H1 (cell line): Measurements from ENCODE around the gene HOXC11. TPM values are rescaled to one million over a fixed set of nuclear protein-coding genes. Genes with fewer than 3 reads are reported as not detected.
A peak's percentile ranks its signal among the peaks of the same experiment; 100 is the strongest.

Source experiments
- CTCF ChIA-PET: fragments of 300-600 bp; sonication (Branson Sonifier 250); formaldehyde crosslinking; loops from one replicate; lab custom pipeline; 2021; ENCODE audit not compliant: partially characterized antibody; lab: Charles Lee
- POLR2A ChIA-PET: fragments of 300-600 bp; sonication (Branson Sonifier 250); formaldehyde crosslinking; loops from one replicate; lab custom pipeline; 2021; ENCODE audit warnings: inconsistent platforms; ENCODE audit not compliant: partially characterized antibody; lab: Charles Lee
- DNase-seq, 2 experiments: peaks; one replicate each; pipeline versions ENCODE4 v3.0.0 to v3.0.0-alpha.2; 2010 to 2022; ENCODE audit warnings: low spot score in 2 of 2, low read depth in 1 of 2, mixed read lengths in 1 of 2
- FAIRE-seq: peaks from 2 replicates; lab custom pipeline; 2011; peaks lifted over from hg19 to GRCh38; lab: Jason Lieb, UNC
- H2AFZ ChIP-seq: 2 replicates; pipeline ENCODE4 v1.8.1; 2012; ENCODE audit warnings: low read length, inconsistent platforms
- H2AK5ac ChIP-seq: 2 replicates; pipeline ENCODE4 v1.6.1; 2013; ENCODE audit warnings: low read depth, low read length
- H2BK120ac ChIP-seq: replicated peaks from 2 replicates; pipeline ENCODE3; 2013; ENCODE audit warnings: low read depth, low read length, inconsistent platforms
- H2BK12ac ChIP-seq: 2 replicates; pipeline ENCODE4 v1.6.1; 2013; ENCODE audit warnings: low read depth, low read length
- H2BK15ac ChIP-seq: 2 replicates; pipeline ENCODE4 v1.6.1; 2013; ENCODE audit warnings: low read length
- H2BK20ac ChIP-seq: 2 replicates; pipeline ENCODE4 v1.6.1; 2013; ENCODE audit warnings: low read length
- H2BK5ac ChIP-seq: 2 replicates; pipeline ENCODE4 v1.6.1; 2013; ENCODE audit warnings: low read depth, low read length
- H3K14ac ChIP-seq: 2 replicates; pipeline ENCODE4 v1.6.1; 2013; ENCODE audit warnings: inconsistent platforms; ENCODE audit not compliant: insufficient read length
- H3K18ac ChIP-seq: 2 replicates; pipeline ENCODE4 v1.6.1; 2013; ENCODE audit warnings: low read length; ENCODE audit errors: extremely low read depth
- H3K23ac ChIP-seq: 2 replicates; pipeline ENCODE4 v1.6.1; 2013; ENCODE audit warnings: inconsistent platforms; ENCODE audit not compliant: insufficient read length
- H3K23me2 ChIP-seq: 2 replicates; pipeline ENCODE4 v1.6.1; 2013; ENCODE audit warnings: low read depth, low read length
- H3K27ac ChIP-seq: 2 replicates; pipeline ENCODE4 v1.6.1; 2011; ENCODE audit warnings: low read depth, low read length, inconsistent platforms
- H3K27me3 ChIP-seq, 4 experiments: replicated peaks in 1 of 4; 1 replicate in 1 of 4; 2 replicates in 3 of 4; pipeline versions ENCODE4 v1.6.1 to v1.8.1; 2011 to 2013; ENCODE audit warnings: low read length in 3 of 4, mild to moderate bottlenecking in 3 of 4, inconsistent platforms in 2 of 4, mixed read lengths in 2 of 4, moderate library complexity in 1 of 4; ENCODE audit not compliant: control insufficient read depth in 3 of 4, insufficient read depth in 3 of 4; ENCODE audit errors: extremely low read depth in 1 of 4
- H3K36me3 ChIP-seq, 4 experiments: 2 replicates each; pipeline versions ENCODE4 v1.6.1 to v1.8.1; 2011 to 2013; ENCODE audit warnings: mild to moderate bottlenecking in 4 of 4, low read length in 3 of 4, moderate library complexity in 2 of 4, control low read depth in 1 of 4, inconsistent platforms in 1 of 4; ENCODE audit not compliant: insufficient read depth in 4 of 4, control insufficient read depth in 2 of 4
- H3K4ac ChIP-seq: replicated peaks from 2 replicates; pipeline ENCODE3; 2013; ENCODE audit warnings: low read length, low read depth, mixed read lengths, inconsistent platforms; ENCODE audit not compliant: insufficient read length
- H3K4me1 ChIP-seq, 4 experiments: replicated peaks in 1 of 4; 1 replicate in 1 of 4; 2 replicates in 3 of 4; pipeline versions ENCODE4 v1.6.1 to v1.8.1; 2011 to 2013; ENCODE audit warnings: low read length in 3 of 4, inconsistent platforms in 2 of 4, mixed read lengths in 1 of 4; ENCODE audit not compliant: insufficient read depth in 4 of 4, control insufficient read depth in 3 of 4
- H3K4me2 ChIP-seq, 2 experiments: 2 replicates each; pipeline versions ENCODE4 v1.6.1 to v1.8.1; 2011 to 2013; ENCODE audit warnings: low read depth in 2 of 2, low read length in 2 of 2, control low read depth in 1 of 2, inconsistent platforms in 1 of 2, mild to moderate bottlenecking in 1 of 2; ENCODE audit not compliant: insufficient read depth in 1 of 2
- H3K4me3 ChIP-seq, 4 experiments: fragments of 200-600, 300-600 bp in 1 of 4; sonication (generic), shearing (Covaris generic), sonication (Bioruptor Twin) in 1 of 4; 2 replicates each; pipeline versions ENCODE4 v1.5.1 to v1.8.1; 2011 to 2016; ENCODE audit warnings: low read length in 4 of 4, low read depth in 3 of 4, control low read depth in 2 of 4, inconsistent platforms in 2 of 4, mild to moderate bottlenecking in 2 of 4, mixed read lengths in 1 of 4, moderate library complexity in 1 of 4; ENCODE audit not compliant: insufficient read depth in 2 of 4; ENCODE audit errors: extremely low read depth in 1 of 4
- H3K56ac ChIP-seq: replicated peaks from 2 replicates; pipeline ENCODE3; 2013; ENCODE audit warnings: low read depth, mild to moderate bottlenecking, mixed read lengths, low read length, inconsistent platforms; ENCODE audit not compliant: insufficient read length
- H3K79me1 ChIP-seq: 2 replicates; pipeline ENCODE4 v1.6.1; 2013; ENCODE audit warnings: low read depth, low read length, control low read depth
- H3K79me2 ChIP-seq, 2 experiments: 2 replicates each; pipeline versions ENCODE4 v1.6.1 to v1.8.1; 2012 to 2013; ENCODE audit warnings: low read length in 2 of 2, mild to moderate bottlenecking in 2 of 2, inconsistent platforms in 1 of 2; ENCODE audit not compliant: insufficient read depth in 2 of 2, control insufficient read depth in 1 of 2
- H3K9ac ChIP-seq, 4 experiments: replicated peaks in 1 of 4; 1 replicate in 1 of 4; 2 replicates in 3 of 4; pipeline versions ENCODE4 v1.6.1 to v1.8.1; 2011 to 2013; ENCODE audit warnings: low read depth in 3 of 4, low read length in 3 of 4, control low read depth in 2 of 4, mild to moderate bottlenecking in 2 of 4, moderate library complexity in 2 of 4, inconsistent platforms in 1 of 4; ENCODE audit errors: extremely low read depth in 1 of 4
- H3K9me3 ChIP-seq, 2 experiments: 2 replicates each; pipeline versions ENCODE4 v1.6.1 to v1.8.1; 2012 to 2013; ENCODE audit warnings: mild to moderate bottlenecking in 2 of 2, moderate library complexity in 2 of 2, control low read depth in 1 of 2, inconsistent platforms in 1 of 2, low read depth in 1 of 2, low read length in 1 of 2, mixed read lengths in 1 of 2; ENCODE audit not compliant: insufficient read depth in 2 of 2
- H4K20me1 ChIP-seq, 2 experiments: replicated peaks in 1 of 2; 2 replicates each; pipeline versions ENCODE3 to v1.8.1; 2011 to 2013; ENCODE audit warnings: inconsistent platforms in 2 of 2, low read length in 2 of 2, mild to moderate bottlenecking in 1 of 2; ENCODE audit not compliant: insufficient read depth in 2 of 2, control insufficient read depth in 1 of 2
- H4K5ac ChIP-seq: 2 replicates; pipeline ENCODE4 v1.6.1; 2013; ENCODE audit warnings: low read length, low read depth, mixed read lengths, inconsistent platforms; ENCODE audit not compliant: insufficient read length
- H4K8ac ChIP-seq: 2 replicates; pipeline ENCODE4 v1.8.0; 2013; ENCODE audit warnings: mild to moderate bottlenecking, moderate library complexity, low read length, inconsistent platforms; ENCODE audit not compliant: insufficient read depth; ENCODE audit errors: extremely low read depth
- H4K91ac ChIP-seq: replicated peaks from 2 replicates; pipeline ENCODE3; 2013; ENCODE audit warnings: low read length, mixed read lengths, inconsistent platforms; ENCODE audit not compliant: insufficient read length
- CHD1 ChIP-seq: IDR thresholded peaks from 2 replicates; pipeline ENCODE4 v1.6.1; 2012; ENCODE audit warnings: low read depth, low read length, improper control_type of control experiment
- CTCF ChIP-seq, 3 experiments: IDR thresholded peaks; 1 replicate in 2 of 3; 2 replicates in 1 of 3; pipeline versions ENCODE4 v1.5.1 to v1.6.1; 2011; ENCODE audit warnings: low read length in 3 of 3, mild to moderate bottlenecking in 3 of 3, inconsistent platforms in 2 of 3, low read depth in 1 of 3, moderate library complexity in 1 of 3; ENCODE audit not compliant: insufficient read depth in 1 of 3; ENCODE audit errors: control extremely low read depth in 1 of 3
- E2F6 ChIP-seq: IDR thresholded peaks from 2 replicates; pipeline ENCODE4 v1.6.1; 2012; ENCODE audit warnings: inconsistent platforms
- EZH2 ChIP-seq: fragments of 200-600 bp; sonication (generic); IDR thresholded peaks from 2 replicates; pipeline ENCODE4 v1.7.1; 2012; ENCODE audit warnings: low read depth, mild to moderate bottlenecking, moderate library complexity, low read length, inconsistent platforms; ENCODE audit not compliant: severe bottlenecking
- HDAC2 ChIP-seq, 2 experiments: fragments of 300-600 bp in 1 of 2; sonication (generic) in 1 of 2; IDR thresholded peaks; 2 replicates each; pipeline ENCODE4 v1.6.1; 2011 to 2012; ENCODE audit warnings: low read depth in 2 of 2, low read length in 2 of 2, mild to moderate bottlenecking in 2 of 2, moderate library complexity in 2 of 2, borderline replicate concordance in 1 of 2, inconsistent platforms in 1 of 2
- NRF1 ChIP-seq: IDR thresholded peaks from 2 replicates; pipeline ENCODE4 v1.6.1; 2011; ENCODE audit warnings: mild to moderate bottlenecking, low read depth, low read length, improper control_type of control experiment
- ZNF274 ChIP-seq: IDR thresholded peaks from 2 replicates; pipeline ENCODE4 v1.7.0; 2012; ENCODE audit warnings: low read length, borderline replicate concordance; ENCODE audit errors: extremely low read depth
- WGBS, 2 experiments: shearing (Covaris generic) in 1 of 2; methylation state at CpG; one replicate each; pipeline versions ENCODE4 v1.1.6 to v1.1.7; 2013 to 2015; ENCODE audit warnings: low lambda C conversion rate in 2 of 2, mixed read lengths in 2 of 2, inconsistent platforms in 1 of 2, low coverage in 1 of 2, missing lambda C conversion rate in 1 of 2; ENCODE audit not compliant: insufficient replicate concordance in 2 of 2, insufficient coverage in 1 of 2, insufficient read length in 1 of 2; ENCODE audit errors: extremely low coverage in 1 of 2, missing lambda C conversion rate in 1 of 2; 5-methylcytosine and 5-hydroxymethylcytosine counted together
- polyA plus RNA-seq, 7 experiments: library from polyadenylated mRNA; depleted of rRNA in 3 of 7; stranded (reverse) in 5 of 7; unstranded in 2 of 7; fragments of >200 nt in 5 of 7; fragments of 200-250 nt in 2 of 7; gene quantifications; 1 replicate in 5 of 7; 2 replicates in 1 of 7; 4 replicates in 1 of 7; pipeline versions ENCODE4 v1.2.1 to v1.2.3, GENCODE V29; 2011 to 2013; ENCODE audit warnings: missing spikeins in 2 of 7, mixed read lengths in 2 of 7
- total RNA-seq: library from RNA; stranded (reverse); fragmentation: NEBNext Ultra II Directional; extraction: Animal tissue kit (Norgen Biotek cat#: 25700); gene quantifications from 2 replicates; pipeline ENCODE4 v1.2.1, GENCODE V29; 2021

The HOXC11 gene
- total and polyA plus RNA-seq, 2 of the 8 experiments (the other 6 are each of a cell fraction or from before 2014, with no cell fraction given): not detected

- Histone ChIP-seq H3K4me1 (peaks cover 0 to 16% (median 4%) of the 10 kb centered on the region in 4 experiments; a peak in 6 of 7 replicates), H3K79me1 (no peaks in the 10 kb centered on the region), H3K9me3 (no peaks in the 10 kb centered on the region; a peak in 1 of 4 replicates), H2BK20ac (no peak overlapping the region), H3K9ac (no peak overlapping the region), H3K36me3 (peaks cover 0 to 3% (median 0%) of the 10 kb centered on the region in 4 experiments; a peak in 1 of 8 replicates), H4K8ac (no peak overlapping the region), H4K5ac (no peak overlapping the region), H2AK5ac (no peak overlapping the region), H2BK12ac (no peak overlapping the region), H2BK5ac (no peak overlapping the region), H3K23ac (no peak overlapping the region), H4K91ac (no peak overlapping the region), H4K20me1 (peaks cover 30 to 46% of the 10 kb centered on the region in 2 experiments), H2BK120ac (no peak overlapping the region), H3K18ac (no peak overlapping the region), H2BK15ac (no peak overlapping the region), H3K27ac (no peak overlapping the region), H3K4ac (no peak overlapping the region), H3K27me3 (peaks cover 98 to 100% (median 100%) of the 10 kb centered on the region in 4 experiments), H3K79me2 (no peaks in the 10 kb centered on the region), H2AFZ (no peak overlapping the region), H3K4me3 (no peak overlapping the region), H3K23me2 (no peaks in the 10 kb centered on the region), H3K4me2 (no peak overlapping the region), H3K14ac (no peak overlapping the region), H3K56ac (no peak overlapping the region)
- ChIA-PET POLR2A (no interaction called here), CTCF (interaction anchor here (0.7 to 2.1 kb wide), 9 partner anchors 13 to 192 kb away, joined by 3 to 6 read pairs (median 3); no protein-coding TSS in a partner anchor)
- WGBS, 2 experiments: 54% methylated on average over 9 of the region's 9 CpGs; no CpG with 5 or more reads in 1 of the 2 experiments
- FAIRE-seq (no peak), DNase-seq (no peak)
- TF ChIP-seq E2F6: no peak
- TF ChIP-seq CHD1: no peak
- no peak for TF ChIP-seq HDAC2 (IDR thresholded peaks at IDR 0.05; ENCODE audit: borderline replicate concordance in 1 of 2, low read depth in 2 of 2, low read length in 2 of 2)
- TF ChIP-seq EZH2: peak; percentile 1
- TF ChIP-seq ZNF274: no peak
- peak in 2 of 3 experiments; percentile 9 to 13; a peak in 2 of 4 replicates for TF ChIP-seq CTCF (IDR thresholded peaks at IDR 0.05; ENCODE audit: control extremely low read depth in 1 of 3, insufficient read depth in 1 of 3, low read depth in 1 of 3, low read length in 3 of 3)
- no peak for TF ChIP-seq NRF1
Observed at GRCh38 chr12:53948650-53949593, 24.0 kb upstream of the HOXC11 start.
